ENCODE results near the gene WRAP73.

GRCh38 chr1:3660704-3661103, 10.8 kb upstream of the WRAP73 start:
- TF ChIP-seq, protein P1, sequence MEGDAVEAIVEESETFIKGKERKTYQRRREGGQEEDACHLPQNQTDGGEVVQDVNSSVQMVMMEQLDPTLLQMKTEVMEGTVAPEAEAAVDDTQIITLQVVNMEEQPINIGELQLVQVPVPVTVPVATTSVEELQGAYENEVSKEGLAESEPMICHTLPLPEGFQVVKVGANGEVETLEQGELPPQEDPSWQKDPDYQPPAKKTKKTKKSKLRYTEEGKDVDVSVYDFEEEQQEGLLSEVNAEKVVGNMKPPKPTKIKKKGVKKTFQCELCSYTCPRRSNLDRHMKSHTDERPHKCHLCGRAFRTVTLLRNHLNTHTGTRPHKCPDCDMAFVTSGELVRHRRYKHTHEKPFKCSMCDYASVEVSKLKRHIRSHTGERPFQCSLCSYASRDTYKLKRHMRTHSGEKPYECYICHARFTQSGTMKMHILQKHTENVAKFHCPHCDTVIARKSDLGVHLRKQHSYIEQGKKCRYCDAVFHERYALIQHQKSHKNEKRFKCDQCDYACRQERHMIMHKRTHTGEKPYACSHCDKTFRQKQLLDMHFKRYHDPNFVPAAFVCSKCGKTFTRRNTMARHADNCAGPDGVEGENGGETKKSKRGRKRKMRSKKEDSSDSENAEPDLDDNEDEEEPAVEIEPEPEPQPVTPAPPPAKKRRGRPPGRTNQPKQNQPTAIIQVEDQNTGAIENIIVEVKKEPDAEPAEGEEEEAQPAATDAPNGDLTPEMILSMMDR (IDR thresholded peaks at IDR 0.05; ENCODE audit: insufficient read depth, low read length, poor library complexity, severe bottlenecking), result no peak
- TF ChIP-seq EZH2phosphoT487 (conservative IDR thresholded peaks at IDR 0.05; ENCODE audit: low read length), result no peak
